Gastrocnemius medialis (tissue), 4 donors: ENCODE data around the gene CMIP. TPM values are rescaled to one million over a fixed set of nuclear protein-coding genes. Genes with fewer than 3 reads are reported as not detected.

Experiments used
- ATAC-seq, 2 donors: fragments of 150-250 bp; one replicate each; pipeline ENCODE4 v1.9.1; 2016
- DNase-seq, 2 donors: peaks; one replicate each; pipeline ENCODE4 v3.0.0-alpha.2; 2019
- H3K27ac ChIP-seq, 4 donors: fragments of 200-600 bp; sonication (generic); 1 replicate in 1 of 4; 2 replicates in 3 of 4; pipeline ENCODE4 v1.5.1; 2016 to 2018; ENCODE audit warnings: mild to moderate bottlenecking in 2 of 4, moderate library complexity in 1 of 4
- H3K27me3 ChIP-seq, 3 donors: fragments of 200-600 bp; sonication (generic) in 2 of 3; 1 replicate in 1 of 3; 2 replicates in 2 of 3; pipeline versions ENCODE4 v1.5.1 to v1.6.0; 2016 to 2019; ENCODE audit warnings: mild to moderate bottlenecking in 1 of 3, moderate library complexity in 1 of 3
- H3K36me3 ChIP-seq, 2 donors: fragments of 200-600 bp; sonication (generic) in 1 of 2; one replicate each; pipeline ENCODE4 v1.5.1; 2017 to 2018
- H3K4me1 ChIP-seq, 2 donors: fragments of 200-600 bp; sonication (generic) in 1 of 2; one replicate each; pipeline ENCODE4 v1.5.1; 2016 to 2017; ENCODE audit warnings: mild to moderate bottlenecking in 2 of 2
- H3K4me3 ChIP-seq, 4 donors: fragments of 200-600 bp; sonication (generic) in 3 of 4; 1 replicate in 1 of 4; 2 replicates in 3 of 4; pipeline ENCODE4 v1.5.1; 2016 to 2019; ENCODE audit warnings: mild to moderate bottlenecking in 2 of 4
- H3K9me3 ChIP-seq, 3 donors: fragments of 200-600 bp; sonication (generic) in 2 of 3; 1 replicate in 1 of 3; 2 replicates in 2 of 3; pipeline ENCODE4 v1.5.1; 2016 to 2019
- CTCF ChIP-seq, 5 experiments: fragments of 450-650 bp in 3 of 5; fragments of 200-600 bp in 2 of 5; sonication (generic) in 2 of 5; IDR thresholded peaks in 4 of 5; conservative IDR thresholded peaks in 1 of 5; 1 replicate in 4 of 5; 2 replicates in 1 of 5; pipeline ENCODE4 v1.5.1; 2016 to 2019; ENCODE audit warnings: antibody characterized with exemption in 5 of 5, mild to moderate bottlenecking in 3 of 5, moderate library complexity in 3 of 5
- POLR2A ChIP-seq, 2 donors: fragments of 450-650 bp; IDR thresholded peaks; one replicate each; pipeline ENCODE4 v1.6.1; 2017; ENCODE audit warnings: antibody characterized with exemption in 2 of 2, mild to moderate bottlenecking in 2 of 2, moderate library complexity in 2 of 2
- in situ Hi-C, 4 donors: fragments of 200-750 bp; cut with MboI; loops; one replicate each; pipeline versions ENCODE4 v1.15.0 to v1.8.0; 2017; ENCODE audit warnings: low sequenced_read_pairs in 4 of 4
- intact Hi-C: fragments of 100-400 bp; cut with DNase I; formaldehyde crosslinking; loops from one replicate; pipeline ENCODE4 v1.15.1; 2023; ENCODE audit warnings: low total_unique reads
- total RNA-seq, 4 donors: library from RNA; depleted of rRNA; stranded (reverse); fragments of >200 nt; gene quantifications; one replicate each; pipeline versions ENCODE4 v1.1.0 to v1.2.3, GENCODE V29; 2016

The CMIP gene
- total RNA-seq, 4 donors from 2014 or later: 0.90 to 5.1 (median 2.7) TPM

- no peak for TF ChIP-seq CTCF (IDR thresholded peaks at IDR 0.05 in 4 of 5, conservative IDR thresholded peaks at IDR 0.05 in 1 of 5)
- TF ChIP-seq POLR2A (IDR thresholded peaks at IDR 0.05): no peak
- H3K27me3 ChIP-seq: no peaks in the 10 kb centered on the region
- no peak overlapping the region for H3K4me3 ChIP-seq
- peaks cover 0 to 3% of the 10 kb centered on the region in 2 donors for H3K4me1 ChIP-seq
- no peaks in the 10 kb centered on the region for H3K9me3 ChIP-seq
- in situ Hi-C loops: no loop called here
- no peaks in the 10 kb centered on the region for H3K36me3 ChIP-seq
- ATAC-seq: peak in 1 of 2 donors; percentile 56
- intact Hi-C loops: no loop called here
- DNase-seq: peak; percentile 39 to 45
- peak overlapping the region in 3 of 4 donors; percentile 39 to 48 (median 41) for H3K27ac ChIP-seq
These were observed 34.4 kb downstream of the CMIP start for GRCh38 chr16:81478876-81479511.

- in situ Hi-C loops: no loop called here
- intact Hi-C loops: no loop called here
- Histone ChIP-seq H3K36me3 (no peaks in the 10 kb centered on the region), H3K4me3 (no peak overlapping the region), H3K27me3 (no peaks in the 10 kb centered on the region), H3K27ac (no peak overlapping the region), H3K9me3 (no peaks in the 10 kb centered on the region), H3K4me1 (no peaks in the 10 kb centered on the region)
- TF ChIP-seq POLR2A (IDR thresholded peaks at IDR 0.05) (no peak), CTCF (IDR thresholded peaks at IDR 0.05 in 4 of 5, conservative IDR thresholded peaks at IDR 0.05 in 1 of 5) (no peak)
- ATAC-seq (no peak), DNase-seq (no peak)
These were observed 36.1 kb downstream of the CMIP start for GRCh38 chr16:81480606-81481206.

GRCh38 chr16:81481207-81481821, 36.7 kb downstream of the CMIP start:
- DNase-seq (peak; percentile 35 to 52), ATAC-seq (no peak)
- H3K27me3 ChIP-seq: no peaks in the 10 kb centered on the region
- no peaks in the 10 kb centered on the region for H3K9me3 ChIP-seq
- no peak overlapping the region for H3K4me3 ChIP-seq
- intact Hi-C loops: no loop called here
- no peaks in the 10 kb centered on the region for H3K4me1 ChIP-seq
- no peak overlapping the region for H3K27ac ChIP-seq
- TF ChIP-seq CTCF (IDR thresholded peaks at IDR 0.05 in 4 of 5, conservative IDR thresholded peaks at IDR 0.05 in 1 of 5) (no peak), POLR2A (IDR thresholded peaks at IDR 0.05) (no peak)
- in situ Hi-C loops: no loop called here
- H3K36me3 ChIP-seq: no peaks in the 10 kb centered on the region

GRCh38 chr16:81482329-81483063, 37.9 kb downstream of the CMIP start:
- Histone ChIP-seq H3K9me3 (no peaks in the 10 kb centered on the region), H3K27me3 (no peaks in the 10 kb centered on the region), H3K36me3 (no peaks in the 10 kb centered on the region), H3K27ac (no peak overlapping the region), H3K4me1 (no peaks in the 10 kb centered on the region), H3K4me3 (no peak overlapping the region)
- DNase-seq (no peak), ATAC-seq (no peak)
- intact Hi-C loops: no loop called here
- TF ChIP-seq CTCF (IDR thresholded peaks at IDR 0.05 in 4 of 5, conservative IDR thresholded peaks at IDR 0.05 in 1 of 5) (no peak), POLR2A (IDR thresholded peaks at IDR 0.05) (no peak)
- in situ Hi-C loops: no loop called here
